Retinal pigment epithelial cell (primary cell): ENCODE data around the gene ELOB.

Source experiments
- DNase-seq: peaks from one replicate; pipeline ENCODE4 v3.0.0-alpha.2; 2010; ENCODE audit warnings: low read depth
- H3K4me3 ChIP-seq: 2 replicates; pipeline ENCODE4 v1.5.1; 2011; ENCODE audit warnings: mild to moderate bottlenecking, low read length, control low read depth, moderate library complexity
- TF ChIP-seq, protein P1 (sequence below): conservative IDR thresholded peaks from 2 replicates; pipeline ENCODE4 v1.5.1; 2011; ENCODE audit warnings: low read depth, low read length, control low read depth, inconsistent platforms

Gene ELOB

DNA sequence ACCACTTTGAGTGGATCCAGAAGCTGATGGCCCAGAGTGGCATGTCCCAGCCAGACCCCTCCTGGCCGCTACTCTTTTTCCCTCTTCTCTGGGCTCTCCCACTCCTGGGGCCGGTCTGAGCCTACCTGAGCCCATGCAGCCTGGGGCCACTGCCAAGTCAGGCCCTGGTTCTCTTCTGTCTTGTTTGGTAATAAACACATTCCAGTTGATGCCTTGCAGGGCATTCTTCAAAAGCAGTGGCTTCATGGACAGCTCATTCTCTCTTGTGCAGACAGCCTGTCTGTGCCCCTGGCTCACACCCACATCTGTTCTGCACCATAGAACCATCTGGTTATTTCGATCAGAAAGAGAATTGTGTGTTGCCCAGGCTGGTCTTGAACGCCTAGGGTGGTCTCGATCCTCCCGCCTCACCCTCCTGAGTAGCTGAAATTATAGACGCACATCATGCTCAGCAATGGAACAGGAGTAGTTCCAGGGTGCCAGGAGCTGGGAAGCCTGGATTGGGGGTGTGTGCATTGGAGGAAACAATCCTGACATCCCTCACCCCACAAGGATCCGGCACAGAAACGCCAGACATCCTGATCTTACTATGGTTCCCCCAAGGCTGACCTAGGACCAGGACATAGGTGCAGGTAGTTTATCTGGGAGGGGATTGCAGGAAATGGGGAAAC is 44.5 kb upstream of the ELOB start:
- TF ChIP-seq, protein P1, sequence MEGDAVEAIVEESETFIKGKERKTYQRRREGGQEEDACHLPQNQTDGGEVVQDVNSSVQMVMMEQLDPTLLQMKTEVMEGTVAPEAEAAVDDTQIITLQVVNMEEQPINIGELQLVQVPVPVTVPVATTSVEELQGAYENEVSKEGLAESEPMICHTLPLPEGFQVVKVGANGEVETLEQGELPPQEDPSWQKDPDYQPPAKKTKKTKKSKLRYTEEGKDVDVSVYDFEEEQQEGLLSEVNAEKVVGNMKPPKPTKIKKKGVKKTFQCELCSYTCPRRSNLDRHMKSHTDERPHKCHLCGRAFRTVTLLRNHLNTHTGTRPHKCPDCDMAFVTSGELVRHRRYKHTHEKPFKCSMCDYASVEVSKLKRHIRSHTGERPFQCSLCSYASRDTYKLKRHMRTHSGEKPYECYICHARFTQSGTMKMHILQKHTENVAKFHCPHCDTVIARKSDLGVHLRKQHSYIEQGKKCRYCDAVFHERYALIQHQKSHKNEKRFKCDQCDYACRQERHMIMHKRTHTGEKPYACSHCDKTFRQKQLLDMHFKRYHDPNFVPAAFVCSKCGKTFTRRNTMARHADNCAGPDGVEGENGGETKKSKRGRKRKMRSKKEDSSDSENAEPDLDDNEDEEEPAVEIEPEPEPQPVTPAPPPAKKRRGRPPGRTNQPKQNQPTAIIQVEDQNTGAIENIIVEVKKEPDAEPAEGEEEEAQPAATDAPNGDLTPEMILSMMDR = no peak
- no peak for DNase-seq
- no peak overlapping the region for H3K4me3 ChIP-seq

DNA sequence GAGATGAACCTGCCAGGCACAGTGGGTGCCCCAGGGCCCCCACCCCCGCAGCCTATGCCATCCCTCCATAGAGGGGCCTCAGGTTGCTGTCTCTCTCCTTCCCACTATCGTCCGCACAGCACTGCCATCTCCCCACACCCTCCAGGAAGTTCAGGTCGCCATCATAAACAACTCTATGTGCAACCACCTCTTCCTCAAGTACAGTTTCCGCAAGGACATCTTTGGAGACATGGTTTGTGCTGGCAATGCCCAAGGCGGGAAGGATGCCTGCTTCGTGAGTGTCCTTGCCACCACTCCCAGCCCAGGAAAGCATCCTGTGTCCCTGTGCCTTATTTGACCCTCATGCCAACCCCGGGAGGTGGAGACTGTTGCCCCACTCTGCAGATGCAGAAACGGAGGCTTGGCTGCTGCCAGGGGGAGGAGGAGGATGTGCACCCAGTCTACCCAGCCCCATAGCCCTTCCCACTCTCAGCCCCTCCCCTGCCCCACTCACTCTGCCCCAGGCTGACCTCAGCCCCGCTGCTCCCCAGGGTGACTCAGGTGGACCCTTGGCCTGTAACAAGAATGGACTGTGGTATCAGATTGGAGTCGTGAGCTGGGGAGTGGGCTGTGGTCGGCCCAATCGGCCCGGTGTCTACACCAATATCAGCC is 43.9 kb upstream of the ELOB start:
- H3K4me3 ChIP-seq = no peak overlapping the region
- no peak for DNase-seq
- TF ChIP-seq, protein P1 = no peak

DNA sequence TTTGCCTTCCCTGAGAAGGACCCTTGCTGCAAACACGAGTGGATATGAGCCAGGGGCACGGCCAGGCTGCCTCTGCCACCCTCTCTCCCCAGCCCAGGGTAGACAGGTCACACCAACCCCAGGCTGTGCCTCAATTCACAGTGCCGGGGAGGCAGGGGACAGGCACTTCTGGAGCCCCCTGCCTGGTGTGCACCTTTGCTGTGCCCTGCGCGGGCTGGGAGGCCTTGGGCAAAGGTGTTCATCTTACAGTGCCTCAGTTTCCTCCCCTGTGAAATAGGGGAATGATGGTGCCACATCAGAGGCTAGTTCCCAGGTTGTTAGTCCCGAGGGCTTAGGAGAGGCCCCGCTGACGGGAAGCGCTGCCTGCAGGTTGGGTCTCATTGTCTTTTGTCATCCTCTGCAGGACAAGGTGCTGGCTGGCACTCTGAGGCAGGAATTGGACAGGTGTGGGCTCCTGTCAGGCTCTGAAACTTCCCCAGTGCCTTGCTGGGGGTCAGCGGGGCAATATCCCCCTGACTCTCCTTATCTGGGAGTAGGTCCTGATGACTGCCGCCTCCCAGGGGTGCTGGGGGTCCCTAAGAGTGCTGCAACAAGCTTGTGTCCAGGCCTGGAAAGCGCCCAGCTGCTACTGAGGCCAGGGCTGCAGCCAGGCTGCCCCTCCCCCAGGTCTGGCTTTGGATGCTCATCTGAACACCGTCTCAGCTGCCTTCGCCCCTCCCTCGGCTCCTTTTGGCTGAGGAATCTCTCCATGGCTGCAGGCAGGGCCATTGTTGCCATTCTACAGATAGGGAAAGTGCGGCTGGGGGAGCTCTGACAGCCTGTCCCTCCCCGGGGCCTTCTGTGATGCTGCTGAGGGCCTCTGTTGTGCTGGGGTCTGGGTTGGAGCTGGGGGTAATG is 43.1 kb upstream of the ELOB start:
- no peak overlapping the region for H3K4me3 ChIP-seq
- TF ChIP-seq, protein P1 = no peak
- DNase-seq = no peak

DNA sequence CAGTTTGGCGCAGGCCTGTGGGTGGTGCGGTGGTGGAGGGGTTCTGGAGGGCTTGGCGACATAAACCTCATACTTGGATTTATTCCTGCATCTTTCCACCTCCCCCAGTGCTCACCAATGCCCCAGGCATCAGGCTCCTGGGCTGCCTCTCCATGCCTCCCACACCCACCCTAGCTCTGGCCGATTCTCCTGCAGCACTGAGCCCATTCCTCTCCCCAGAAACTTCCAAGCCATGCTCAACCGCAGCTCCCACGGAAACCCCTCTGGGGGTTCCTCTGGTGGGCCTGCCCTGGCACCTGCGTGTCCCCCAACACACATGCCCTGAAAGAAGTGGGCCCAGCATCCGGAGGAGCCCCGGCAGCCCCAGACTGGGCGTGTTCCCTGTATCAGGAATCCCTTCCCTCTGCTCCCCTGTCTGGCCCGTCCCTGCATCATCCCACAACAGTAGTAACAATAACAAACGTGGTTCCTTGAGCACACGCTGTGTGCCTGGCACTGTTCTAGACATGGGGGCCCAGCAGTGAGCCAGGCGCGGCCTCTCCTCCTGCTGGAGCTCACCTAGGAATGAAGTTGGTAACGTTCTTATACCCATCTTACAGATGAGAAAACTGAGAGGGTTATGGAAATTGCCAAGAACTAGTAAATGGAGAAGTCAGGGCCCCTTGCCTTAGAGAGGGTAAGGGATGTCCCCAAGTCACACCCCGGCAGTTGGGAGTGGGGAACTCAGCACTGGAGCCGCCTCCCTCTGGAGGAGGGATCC is 42.3 kb upstream of the ELOB start:
- TF ChIP-seq, protein P1 = no peak
- no peak overlapping the region for H3K4me3 ChIP-seq
- no peak for DNase-seq

DNA sequence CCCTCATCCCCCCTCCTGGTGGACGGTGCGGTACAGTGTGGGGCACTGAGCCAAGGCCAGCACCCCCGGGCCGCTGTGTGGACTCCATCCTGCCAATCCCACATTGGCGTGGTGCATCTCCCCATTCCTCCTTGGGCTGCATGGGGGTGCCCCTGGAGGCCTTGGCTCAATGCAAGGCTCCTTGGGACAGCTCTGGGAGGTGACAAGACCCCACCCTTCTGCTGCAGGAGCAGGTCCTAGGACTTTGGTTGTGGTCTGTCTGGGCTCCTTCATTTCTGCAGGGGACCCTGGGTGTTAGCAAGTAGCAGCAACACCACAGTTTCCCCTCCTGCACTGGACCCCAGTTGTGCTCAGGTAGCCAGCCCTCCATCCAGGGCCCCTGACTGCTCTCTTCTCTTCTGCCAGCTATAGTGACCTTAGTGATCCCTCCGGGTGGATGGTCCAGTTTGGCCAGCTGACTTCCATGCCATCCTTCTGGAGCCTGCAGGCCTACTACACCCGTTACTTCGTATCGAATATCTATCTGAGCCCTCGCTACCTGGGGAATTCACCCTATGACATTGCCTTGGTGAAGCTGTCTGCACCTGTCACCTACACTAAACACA is 41.3 kb upstream of the ELOB start:
- no peak overlapping the region for H3K4me3 ChIP-seq
- TF ChIP-seq, protein P1 = no peak
- DNase-seq = no peak
